ENCODE data around the gene LCE7A.

DNA sequence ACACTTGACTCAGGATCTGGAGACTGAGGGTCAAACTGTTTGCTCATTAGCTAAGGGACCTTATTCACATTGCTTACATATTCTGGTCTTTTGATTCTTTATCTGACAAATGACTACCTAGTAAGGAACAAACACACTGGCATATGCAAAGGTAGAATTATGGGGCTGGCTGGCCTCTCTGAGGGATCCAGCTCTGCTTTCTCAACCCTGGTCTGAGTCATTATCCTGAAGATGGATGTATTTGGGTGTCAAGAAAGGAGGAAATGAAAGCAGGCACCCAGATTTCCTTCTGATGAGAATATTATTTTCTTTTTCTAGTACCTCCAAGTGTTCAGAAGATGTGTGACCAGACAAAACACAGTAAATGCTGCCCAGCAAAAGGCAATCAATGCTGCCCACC is 24.3 kb downstream of the LCE7A start:
- TF ChIP-seq POLR2AphosphoS5 (IDR thresholded peaks at IDR 0.05), result no peak
- TF ChIP-seq, protein P1, sequence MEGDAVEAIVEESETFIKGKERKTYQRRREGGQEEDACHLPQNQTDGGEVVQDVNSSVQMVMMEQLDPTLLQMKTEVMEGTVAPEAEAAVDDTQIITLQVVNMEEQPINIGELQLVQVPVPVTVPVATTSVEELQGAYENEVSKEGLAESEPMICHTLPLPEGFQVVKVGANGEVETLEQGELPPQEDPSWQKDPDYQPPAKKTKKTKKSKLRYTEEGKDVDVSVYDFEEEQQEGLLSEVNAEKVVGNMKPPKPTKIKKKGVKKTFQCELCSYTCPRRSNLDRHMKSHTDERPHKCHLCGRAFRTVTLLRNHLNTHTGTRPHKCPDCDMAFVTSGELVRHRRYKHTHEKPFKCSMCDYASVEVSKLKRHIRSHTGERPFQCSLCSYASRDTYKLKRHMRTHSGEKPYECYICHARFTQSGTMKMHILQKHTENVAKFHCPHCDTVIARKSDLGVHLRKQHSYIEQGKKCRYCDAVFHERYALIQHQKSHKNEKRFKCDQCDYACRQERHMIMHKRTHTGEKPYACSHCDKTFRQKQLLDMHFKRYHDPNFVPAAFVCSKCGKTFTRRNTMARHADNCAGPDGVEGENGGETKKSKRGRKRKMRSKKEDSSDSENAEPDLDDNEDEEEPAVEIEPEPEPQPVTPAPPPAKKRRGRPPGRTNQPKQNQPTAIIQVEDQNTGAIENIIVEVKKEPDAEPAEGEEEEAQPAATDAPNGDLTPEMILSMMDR (IDR thresholded peaks at IDR 0.05), result no peak

Measured in breast epithelium (tissue), 3 donors.